Measurements from ENCODE around the gene CIDEB.
"Not testable (repeated sequence)": the region's sequence is repeated elsewhere in the genome, so short reads cannot be mapped to it uniquely, and the experiment has no call there.

The CIDEB gene, protein sequence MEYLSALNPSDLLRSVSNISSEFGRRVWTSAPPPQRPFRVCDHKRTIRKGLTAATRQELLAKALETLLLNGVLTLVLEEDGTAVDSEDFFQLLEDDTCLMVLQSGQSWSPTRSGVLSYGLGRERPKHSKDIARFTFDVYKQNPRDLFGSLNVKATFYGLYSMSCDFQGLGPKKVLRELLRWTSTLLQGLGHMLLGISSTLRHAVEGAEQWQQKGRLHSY

DNA sequence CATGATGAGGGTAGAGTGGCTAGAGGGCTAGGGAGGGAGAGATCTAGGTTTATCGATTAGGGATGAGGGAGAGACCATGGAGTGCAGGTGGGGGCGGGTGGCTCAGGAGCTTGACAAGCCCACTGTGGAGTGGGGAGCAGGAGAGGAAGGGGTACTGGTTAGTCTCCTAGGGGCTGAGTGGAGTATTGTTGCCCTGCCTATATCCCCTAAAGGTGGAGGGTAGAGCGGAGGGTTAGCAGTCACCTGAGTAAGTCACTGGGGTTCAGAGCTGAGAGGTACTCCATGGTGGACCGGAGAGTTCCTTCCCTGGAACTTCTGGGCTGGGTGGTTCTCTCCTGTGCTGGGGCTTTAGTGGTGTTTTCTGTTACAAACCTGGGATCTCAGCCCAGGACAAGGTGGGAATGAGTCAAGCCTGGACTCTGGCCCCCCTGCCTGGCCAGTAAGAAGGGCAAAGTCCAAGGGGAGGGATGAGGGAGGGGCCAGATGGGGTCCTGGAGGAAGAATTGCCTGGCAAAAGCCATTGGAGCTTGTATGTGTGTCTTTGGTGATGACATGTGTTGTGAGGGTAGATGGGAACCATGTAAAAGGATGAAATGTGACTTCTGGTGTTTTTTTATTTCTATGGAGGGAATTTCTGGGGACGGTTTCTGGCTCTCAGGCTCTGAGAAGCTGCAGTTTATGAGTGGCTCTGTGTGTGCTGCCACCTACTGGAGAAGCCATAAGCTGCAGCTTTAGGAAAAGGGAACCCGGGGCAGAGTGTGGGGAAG lies at the start of gene CIDEB:
Gene CIDEB, minus strand, starts transcription at position 403 of the 767 bp plus-strand sequence. Its CDS starts 119 bp downstream, at position 284.
- peak; percentile 71 to 73 for DNase-seq

DNA sequence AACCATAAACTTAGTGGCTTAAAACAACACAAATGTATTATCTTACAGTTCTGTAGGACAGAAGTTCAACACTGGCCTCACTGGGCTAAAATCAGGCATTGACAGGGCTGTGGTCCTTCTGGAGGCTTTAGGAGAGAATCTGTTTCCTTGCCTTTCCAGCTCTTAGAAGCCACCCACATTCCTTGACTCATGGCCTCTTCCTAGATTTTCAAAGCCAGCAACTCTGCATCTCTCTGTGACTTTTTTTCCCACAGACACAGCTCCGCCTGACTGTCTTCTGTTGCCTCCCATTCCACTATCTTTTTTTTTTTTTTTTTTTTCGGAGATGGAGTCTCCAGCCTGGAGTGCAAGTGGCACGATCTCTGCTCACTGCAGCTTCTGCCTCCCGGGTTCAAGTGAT lies 48.4 kb upstream of the CIDEB start:
- no peak for DNase-seq

DNA sequence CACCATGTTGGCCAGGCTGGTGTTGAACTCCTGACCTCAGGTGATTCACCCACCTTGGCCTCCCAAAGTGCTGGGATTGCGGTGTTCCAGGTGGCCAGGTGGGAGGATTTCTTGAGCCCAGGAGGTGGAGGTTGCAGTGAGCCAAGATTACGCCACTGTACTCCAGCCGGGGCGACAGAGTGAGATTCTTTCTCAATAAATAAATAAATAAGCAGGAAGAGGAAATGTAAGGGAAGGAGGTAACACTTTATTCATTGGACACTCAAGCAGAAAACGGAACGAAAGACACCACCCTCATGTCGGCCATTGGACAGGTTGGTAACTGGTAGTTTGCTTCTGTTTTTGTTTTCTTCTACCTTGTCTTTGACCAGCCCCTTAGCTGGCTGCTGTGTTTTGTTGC lies 47.2 kb upstream of the CIDEB start:
- no peak for DNase-seq

DNA sequence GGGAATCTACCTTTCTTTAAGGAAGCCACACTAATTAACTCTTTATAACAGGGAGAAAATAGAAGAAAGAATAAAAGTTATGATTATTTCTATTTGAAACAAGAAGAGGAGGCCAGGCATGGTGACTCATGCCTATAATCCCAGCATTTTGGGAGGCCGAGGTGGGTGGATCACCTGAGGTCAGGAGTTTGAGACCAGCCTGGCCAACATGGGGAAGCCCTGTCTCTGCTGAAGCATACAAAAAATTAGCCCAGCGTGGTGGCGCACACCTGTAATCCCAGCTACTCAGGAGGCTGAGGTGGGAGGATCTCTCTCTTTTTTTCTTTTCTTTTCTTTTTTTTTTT lies 46.7 kb upstream of the CIDEB start:
- not testable (repeated sequence) for DNase-seq

DNA sequence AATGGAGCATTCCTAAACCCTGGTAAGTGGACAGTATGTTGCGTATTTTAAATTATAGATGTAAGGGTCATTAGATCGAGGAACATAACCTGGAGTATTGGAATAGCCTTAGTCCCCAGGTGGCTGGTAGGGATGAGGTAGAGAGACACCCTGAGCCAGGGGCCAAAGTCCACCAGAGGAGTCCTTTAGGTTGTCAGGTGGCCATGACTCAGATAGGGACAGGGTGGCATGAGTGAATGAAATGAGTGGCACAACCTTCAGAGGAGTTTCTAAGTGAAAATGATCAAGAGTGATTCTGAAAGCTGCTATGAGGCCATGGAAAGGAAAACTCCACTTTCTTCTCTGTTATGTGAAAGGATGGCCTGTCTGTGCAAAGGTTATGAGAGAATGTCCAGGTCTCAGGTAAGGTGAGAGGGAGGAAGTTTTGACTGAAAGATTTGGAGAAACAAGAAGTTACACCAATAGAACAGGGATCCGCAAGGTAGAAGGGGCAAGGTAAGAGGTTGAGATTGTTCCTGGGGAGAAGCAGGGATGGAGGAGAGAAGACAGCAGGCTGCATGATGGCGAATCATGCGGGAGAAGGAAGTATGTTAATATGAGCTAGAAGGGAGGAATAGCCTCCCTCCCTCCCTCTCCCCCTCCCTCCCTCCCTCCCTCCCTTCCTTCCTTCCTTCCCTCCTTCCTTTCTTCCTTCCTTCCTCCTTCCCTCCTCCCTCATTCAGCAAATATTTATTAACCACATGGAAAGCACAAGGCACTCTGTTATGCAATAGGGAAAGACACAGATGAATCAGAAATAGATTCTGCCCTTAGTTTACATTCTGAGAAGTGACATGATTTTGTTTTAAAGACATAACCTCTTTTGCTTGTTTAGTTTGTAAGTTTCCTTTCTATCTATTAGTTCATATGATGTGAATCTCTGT lies 46.0 kb upstream of the CIDEB start:
- DNase-seq: no peak

DNA sequence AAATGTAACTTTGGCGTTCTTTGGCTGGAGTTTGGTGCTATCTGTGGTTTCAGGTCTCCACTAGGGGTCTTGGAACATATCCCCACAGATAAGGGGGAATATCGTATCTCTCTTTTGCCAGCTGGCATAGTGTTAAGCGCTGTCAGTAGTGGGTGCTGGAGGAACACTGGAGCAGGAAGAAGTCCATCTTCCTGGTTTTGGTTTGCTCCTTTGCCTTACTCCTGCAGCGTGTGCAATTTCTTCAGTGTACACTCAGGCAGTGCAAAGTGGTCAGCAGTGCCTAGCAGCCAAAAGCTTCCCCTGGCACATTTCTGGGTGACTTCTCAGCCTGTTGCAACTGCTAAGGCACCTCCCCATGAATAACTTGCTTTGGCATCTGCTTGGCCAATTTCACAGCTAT lies 43.7 kb upstream of the CIDEB start:
- no peak for DNase-seq

DNA sequence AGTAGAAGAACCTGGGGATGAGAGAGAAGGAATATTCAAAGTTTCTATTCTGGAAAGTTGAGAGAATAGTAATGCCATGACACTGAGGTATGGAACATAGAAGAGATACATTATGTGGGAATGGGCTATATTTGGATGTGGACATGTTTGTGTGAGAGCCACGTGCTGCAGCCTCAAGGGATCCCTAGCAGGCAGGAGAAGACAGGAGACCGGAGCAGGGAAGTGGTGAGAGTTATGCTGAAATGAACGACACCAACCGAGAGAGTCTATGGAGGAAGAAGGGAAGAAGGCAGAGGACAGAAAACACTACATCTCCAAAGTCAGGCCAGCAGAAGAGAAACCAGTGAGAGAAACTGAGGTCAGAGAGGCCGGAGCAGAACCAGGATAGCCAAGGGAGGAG lies 42.0 kb upstream of the CIDEB start:
- no peak for DNase-seq

DNA sequence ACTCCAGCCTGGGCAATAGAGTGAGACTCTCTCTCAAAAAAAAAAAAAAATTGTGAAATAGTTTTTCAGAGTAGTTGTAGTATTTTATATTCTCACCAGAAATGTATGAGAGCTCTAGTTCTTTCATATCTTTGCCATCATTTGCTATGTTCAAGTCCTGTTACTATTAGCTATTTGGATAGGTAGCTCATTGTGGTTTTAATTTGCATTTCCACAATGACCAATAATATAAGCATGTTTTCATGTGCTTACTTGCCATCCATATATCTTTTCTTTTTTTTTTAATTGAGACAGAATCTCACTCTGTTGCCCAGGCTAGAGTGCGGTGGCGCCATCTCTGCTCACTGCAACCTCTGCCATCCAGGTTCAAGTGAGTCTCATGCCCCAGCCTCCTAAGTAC lies 40.4 kb upstream of the CIDEB start:
- DNase-seq: no peak

DNA sequence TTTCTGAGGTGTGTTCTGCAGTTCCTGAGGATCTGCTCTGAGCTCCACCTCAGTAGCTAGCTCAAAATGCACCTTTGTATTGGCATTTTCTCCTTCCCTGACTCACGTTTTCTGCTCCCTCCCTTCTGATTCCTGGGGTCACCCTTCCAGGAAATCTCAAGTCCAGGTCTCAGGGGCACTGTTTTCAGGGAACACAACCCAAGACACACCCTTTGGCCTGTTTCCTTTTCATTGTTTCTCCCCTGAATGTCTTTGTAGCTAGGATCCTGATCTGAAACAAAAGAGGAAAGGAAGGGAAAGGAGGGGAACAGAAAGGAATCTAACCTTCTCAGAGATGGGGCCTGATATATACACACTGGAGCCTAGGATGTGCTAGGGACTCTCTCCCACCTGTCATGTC lies 39.4 kb upstream of the CIDEB start:
- DNase-seq: no peak

DNA sequence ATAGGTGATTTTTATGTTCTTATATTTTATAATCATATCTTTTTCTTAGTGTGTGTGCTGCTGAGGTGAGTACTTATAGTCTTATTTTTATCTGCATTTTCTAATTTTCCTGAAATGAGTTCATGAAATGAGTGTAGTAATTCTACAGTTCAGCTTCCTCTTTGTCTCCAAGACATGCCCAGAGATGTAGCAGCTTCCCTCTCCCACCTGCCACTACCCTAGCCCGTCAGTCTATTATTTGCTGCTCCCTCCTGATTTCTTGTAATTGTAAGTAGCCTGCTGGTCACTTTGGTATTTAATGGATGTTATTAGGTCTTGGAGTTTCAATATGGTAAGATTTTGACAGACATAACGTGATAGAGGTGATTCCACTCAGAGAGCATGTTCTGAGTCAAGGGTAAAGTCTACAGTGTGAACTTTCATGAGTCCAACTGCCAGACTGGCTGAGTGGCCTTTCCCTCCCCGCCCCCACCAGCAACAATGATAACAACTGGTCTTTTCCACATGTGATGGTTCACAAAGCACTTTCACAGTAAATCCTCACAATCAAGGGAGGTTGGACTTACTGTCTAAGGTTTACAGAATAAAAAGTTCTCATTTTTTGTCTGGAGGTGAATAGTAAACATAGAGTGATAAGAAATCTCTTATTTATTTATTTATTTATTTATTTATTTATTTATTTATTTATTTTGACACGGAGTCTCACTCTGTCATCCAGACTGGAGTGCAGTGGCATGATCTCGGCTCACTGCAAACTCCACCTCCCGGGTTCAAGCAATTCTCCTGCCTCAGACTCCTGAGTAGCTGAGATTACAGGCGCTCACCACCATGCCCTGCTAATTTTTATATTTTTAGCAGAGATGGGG lies 36.3 kb upstream of the CIDEB start:
- no peak for DNase-seq

DNA sequence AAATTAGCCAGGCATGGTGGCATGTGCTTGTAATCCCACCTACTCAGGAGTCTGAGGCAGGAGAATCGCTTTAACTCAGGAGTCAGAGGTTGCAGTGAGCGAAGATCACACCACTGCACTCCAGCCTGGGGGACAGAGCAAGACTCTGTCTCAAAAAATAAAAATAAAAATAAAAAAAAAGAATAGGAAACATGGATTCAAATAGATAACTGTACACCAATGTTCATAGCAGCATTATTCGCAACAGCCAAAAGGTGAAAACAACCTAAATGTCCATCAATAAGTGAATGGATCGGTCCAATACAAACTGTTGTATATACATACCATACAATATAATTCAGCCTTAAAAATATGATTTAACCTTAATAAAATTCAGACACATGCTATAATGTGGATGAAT lies 35.1 kb upstream of the CIDEB start:
- no peak for DNase-seq

DNA sequence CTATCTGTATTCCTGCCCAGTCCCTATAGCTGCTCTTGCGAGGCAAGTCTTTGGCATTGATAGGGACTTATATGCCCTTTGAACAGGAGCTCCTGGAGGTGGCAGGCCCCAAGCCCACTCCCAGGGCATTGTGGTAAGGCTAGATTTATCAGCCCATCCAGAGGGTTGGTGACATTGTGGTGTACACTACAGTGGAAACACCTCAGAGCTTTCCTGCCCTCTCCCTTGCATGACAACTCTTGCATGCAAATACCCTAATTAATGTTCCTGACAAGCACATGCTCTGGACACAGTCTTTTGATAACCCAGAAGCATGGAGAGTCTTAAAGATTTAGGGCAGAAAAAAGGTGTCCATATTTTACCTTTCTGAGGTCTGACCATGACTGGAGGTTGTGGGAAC lies 32.8 kb upstream of the CIDEB start:
- no peak for DNase-seq

DNA sequence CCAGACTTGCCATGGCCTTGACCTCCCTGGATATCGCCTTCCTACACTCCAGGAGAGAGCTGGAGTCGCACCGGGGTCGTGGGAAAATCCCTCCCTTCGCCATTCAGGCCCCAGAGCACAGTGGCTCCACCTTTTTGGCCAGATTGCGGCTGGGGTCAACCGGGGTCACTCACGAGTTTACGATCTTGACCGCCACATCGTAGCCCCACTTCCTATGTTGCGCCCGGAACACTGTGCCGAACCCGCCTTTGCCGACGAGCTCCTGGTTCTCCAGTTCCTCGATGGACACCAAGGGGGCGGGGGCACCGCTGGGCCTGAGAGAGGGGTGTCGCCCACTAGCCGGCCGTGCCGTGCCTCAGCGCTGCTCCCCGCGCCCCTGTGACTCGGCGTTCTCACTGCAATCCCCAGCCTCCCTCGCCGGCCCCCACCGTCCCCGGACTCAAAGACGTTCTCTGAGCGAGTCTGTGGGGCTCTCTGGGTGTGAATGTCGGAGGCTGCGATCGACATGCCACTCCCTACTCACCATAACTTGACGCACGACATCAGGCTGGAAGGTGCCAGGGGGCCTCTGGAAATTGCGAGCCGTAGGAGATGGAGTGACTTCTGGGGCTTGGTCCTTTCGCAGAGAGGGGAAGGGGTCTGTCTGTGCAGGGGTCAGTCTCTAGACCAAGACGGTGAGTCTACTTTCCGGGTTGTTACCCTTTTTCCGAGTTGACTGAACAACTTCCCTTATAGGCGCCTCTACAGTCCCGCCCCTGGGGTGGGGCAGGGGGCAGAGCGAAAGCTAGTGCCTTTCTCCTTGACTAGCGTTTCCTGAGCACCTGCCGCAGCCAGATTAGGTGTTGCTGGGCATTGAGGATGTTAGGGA lies 31.7 kb upstream of the CIDEB start, which contains the start of gene RIPK3:
Gene RIPK3, minus strand, starts transcription at position 708 of the 868 bp plus-strand sequence. Its CDS starts 165 bp downstream, at position 543.
- peak; percentile 67 to 68 for DNase-seq

DNA sequence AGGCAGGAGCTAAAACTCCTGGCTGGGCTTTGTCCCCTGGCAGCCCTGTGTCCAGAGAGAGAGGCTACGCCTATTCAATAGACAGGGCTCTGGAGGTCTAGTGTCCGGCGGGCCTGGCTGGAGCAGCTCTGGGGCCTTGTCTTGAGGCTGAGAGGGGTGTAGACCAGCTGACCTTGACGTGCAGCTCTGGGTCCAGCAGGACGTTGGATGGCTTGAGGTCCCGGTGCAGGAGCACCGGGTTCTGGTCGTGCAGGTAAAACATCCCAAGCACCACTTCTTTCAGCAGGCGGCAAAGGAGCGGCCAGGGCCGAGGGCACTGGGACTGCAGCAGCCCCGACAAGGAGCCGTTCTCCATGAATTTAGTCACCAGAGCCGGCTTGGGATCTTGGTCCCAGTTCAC lies 31.1 kb upstream of the CIDEB start:
- no peak for DNase-seq

DNA sequence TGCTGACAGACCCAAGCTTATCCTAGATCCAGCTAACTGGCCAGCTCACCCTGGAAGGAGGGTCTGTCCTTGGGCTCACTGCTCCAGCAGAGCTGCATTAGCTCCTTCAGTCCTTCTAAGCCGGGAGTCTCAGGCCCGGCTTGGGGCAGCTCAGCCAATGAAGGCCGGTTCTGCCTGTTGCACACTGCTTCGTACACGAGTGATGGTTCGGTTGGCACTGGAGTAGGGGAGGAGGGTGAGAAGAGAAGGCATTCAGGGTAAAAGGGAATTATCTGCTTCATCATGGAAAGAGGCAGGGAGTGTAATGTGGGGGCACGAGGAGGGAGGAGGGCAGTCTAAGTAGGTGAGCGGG lies 30.0 kb upstream of the CIDEB start:
- no peak for DNase-seq

DNA sequence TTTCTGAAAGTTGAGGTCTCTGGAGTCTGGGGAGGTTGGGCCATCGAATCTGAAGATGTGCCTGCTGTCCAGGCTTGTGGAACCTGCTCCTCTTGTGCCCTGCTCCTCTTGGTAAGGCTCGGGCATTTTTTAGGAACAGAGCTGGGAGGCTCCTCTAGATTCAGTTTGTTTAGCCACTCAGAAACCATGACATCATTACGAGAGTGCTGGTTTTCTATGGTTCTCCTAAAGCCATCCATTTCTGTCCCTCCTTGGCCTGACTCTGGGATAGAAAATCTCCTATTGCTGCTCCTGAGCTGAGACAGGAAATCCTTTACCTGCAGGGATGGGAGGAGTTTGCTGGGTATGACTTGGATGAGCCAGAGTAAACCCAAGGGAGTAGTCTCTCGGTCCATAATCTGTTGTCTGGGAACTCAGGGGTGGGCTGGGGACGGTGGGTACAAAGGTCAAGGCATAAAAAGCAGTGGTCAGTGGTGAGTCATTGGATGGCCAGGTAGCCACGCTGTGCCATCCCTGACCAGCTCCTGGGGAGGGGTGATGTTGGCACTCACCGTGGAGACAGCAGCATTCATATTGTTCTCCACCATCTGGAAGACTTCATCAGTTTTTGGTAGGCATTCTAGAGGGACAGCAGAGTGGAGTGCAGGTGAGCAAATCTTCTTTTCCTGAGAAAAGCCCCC lies 29.5 kb upstream of the CIDEB start:
- DNase-seq: no peak

DNA sequence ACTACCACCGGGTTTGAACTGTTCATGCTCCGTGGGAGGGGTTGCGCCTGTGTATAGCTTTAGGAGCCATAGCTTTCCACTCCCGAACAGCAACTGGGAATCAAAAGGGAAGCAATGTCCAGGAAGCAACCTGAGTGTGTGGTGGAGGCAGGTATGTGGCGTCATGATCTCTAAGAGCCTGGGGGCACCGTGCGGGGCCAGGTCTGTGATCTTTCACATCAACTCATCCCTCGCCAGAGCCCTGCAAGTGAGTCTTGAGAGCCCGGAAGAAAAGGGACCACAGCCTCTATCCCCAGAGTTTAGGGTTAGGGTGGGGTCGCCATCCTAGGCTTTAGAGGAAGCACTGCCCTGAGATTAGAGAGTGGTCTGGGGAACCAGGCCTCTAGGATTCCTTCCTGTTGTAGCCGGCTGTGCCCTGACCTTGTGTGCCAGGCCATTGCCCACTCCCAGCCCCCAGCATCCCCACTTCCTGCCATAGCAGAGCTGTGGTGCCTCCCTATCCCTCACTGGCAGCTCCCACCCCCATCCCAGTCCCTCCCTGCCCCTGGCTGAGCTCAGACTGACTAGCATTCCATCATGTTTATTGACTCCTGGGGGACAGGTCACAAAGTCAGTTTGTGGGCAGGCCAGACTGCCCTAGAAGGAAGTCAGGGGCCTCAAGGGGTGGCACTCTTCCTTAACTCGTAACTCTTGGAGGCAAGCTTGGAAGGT lies 27.8 kb upstream of the CIDEB start:
- no peak for DNase-seq

DNA sequence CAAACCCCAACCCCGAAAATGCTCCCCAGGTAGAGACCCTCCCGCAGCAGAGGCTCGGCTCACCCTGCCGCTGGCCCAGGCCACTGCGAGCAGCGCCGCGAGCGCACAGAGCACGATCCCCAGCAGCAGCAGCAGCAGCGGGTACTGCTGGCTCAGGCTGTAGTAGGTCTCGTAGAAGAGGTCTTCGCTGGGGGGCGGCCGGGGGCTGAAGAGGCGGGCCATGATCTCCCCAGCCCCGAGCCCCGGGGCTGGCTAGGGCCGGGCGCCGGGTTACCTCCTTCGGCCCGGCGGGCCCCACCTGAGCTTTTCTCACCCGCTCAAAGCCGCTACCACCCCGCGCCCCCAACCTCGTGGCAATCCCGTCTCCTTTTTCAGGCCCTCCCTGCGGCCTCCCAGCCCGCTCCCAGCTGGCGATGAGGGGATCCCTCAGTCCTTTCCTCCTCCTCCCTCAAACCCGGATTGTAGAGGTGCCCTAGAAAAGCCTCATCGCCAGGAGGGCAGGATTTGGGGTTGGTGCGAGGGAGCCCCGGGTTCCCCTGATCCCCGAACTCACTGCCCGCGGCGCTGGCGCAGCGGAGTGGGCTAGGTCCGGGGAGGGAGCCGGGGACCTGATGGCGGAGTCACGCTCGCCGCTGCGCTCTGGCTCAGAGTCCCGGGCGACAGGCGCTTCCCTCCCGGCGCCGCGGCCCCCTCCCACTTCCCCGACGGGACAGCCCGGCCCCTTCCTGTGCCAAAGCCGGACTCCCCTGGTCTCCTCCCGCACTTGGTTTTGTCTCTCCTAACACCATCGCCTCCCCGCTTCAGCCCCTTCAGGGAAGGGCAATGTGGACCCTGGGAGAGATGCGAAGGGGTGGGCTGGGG lies 26.9 kb upstream of the CIDEB start, which contains the start of gene ADCY4:
Gene ADCY4, minus strand, starts transcription at position 641 of the 861 bp plus-strand sequence. Its CDS starts 419 bp downstream, at position 222.
- no peak for DNase-seq
